Prostate gland (tissue), 2 donors: Measurements from ENCODE around the gene PGA4.
"Not testable (repeated sequence)": the region's sequence is repeated elsewhere in the genome, so short reads cannot be mapped to it uniquely, and the experiment has no call there.

Source experiments
- POLR2A ChIP-seq: fragments of 450-650 bp; IDR thresholded peaks from one replicate; pipeline ENCODE4 v1.6.1; 2016; ENCODE audit warnings: antibody characterized with exemption, mild to moderate bottlenecking
- TF ChIP-seq, protein P1 (sequence below), 4 experiments: fragments of 200-600 bp in 2 of 4; fragments of 450-650 bp in 2 of 4; sonication (generic) in 2 of 4; IDR thresholded peaks; 1 replicate in 3 of 4; 2 replicates in 1 of 4; pipeline ENCODE4 v1.5.1; 2016 to 2019; ENCODE audit warnings: antibody characterized with exemption in 4 of 4, mild to moderate bottlenecking in 2 of 4, moderate library complexity in 2 of 4

DNA sequence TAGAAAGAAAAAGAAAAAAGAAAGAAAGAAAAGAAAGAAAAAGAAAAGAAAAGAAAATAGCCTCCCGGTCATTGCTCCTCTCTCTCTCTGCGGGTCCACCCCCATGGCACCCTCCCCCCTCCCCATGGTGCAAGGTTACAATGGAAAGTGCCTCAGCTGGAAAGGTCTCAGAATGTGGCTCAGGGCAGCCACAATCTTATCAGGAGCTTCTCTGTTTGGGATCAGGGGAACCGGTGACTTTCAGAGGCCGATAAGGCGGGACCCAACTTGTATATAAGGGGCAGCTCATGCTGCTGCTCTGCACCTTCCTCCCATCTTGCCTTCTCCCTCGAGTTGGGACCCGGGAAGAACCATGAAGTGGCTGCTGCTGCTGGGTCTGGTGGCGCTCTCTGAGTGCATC is 18.7 kb downstream of the PGA4 start, which contains the start of gene PGA5:
- TF ChIP-seq POLR2A = not testable (repeated sequence)
- TF ChIP-seq, protein P1, sequence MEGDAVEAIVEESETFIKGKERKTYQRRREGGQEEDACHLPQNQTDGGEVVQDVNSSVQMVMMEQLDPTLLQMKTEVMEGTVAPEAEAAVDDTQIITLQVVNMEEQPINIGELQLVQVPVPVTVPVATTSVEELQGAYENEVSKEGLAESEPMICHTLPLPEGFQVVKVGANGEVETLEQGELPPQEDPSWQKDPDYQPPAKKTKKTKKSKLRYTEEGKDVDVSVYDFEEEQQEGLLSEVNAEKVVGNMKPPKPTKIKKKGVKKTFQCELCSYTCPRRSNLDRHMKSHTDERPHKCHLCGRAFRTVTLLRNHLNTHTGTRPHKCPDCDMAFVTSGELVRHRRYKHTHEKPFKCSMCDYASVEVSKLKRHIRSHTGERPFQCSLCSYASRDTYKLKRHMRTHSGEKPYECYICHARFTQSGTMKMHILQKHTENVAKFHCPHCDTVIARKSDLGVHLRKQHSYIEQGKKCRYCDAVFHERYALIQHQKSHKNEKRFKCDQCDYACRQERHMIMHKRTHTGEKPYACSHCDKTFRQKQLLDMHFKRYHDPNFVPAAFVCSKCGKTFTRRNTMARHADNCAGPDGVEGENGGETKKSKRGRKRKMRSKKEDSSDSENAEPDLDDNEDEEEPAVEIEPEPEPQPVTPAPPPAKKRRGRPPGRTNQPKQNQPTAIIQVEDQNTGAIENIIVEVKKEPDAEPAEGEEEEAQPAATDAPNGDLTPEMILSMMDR (IDR thresholded peaks at IDR 0.05) = not testable (repeated sequence)
